ENCODE results near the gene HIBADH. TPM values are rescaled to one million over a fixed set of nuclear protein-coding genes. Genes with fewer than 3 reads are reported as not detected.

The HIBADH gene
- total RNA-seq, 4 donors from 2014 or later, result 73.7 to 99.9 (median 84.4) TPM

DNA sequence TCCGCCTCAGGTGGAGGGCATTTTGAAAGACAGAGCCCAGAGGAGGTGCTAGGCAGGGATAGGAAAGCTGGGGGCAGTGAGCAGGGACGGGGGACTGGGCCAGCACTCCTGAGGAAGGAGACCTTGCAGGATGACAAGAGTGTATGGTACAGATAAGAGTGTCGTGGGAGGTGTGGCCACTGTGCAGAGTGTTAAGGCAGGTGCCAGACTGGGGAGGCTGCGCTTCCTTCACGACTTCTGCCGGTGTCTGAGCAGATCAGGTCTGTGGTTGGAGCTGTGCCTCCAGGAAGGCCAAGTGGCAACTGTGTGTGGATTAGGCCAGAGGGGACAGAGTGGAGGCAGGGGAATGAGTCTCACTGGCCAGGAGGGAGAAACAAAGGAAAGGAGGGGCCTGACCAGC lies 161.7 kb downstream of the HIBADH start:
- H3K4me3 ChIP-seq (replicated peaks in 1 of 3), result no peak overlapping the region
- no peak for DNase-seq
- H3K36me3 ChIP-seq, result no peaks in the 10 kb centered on the region
- 90% methylated on average over 6 of the region's 6 CpGs for WGBS, 2 donors
- H3K9me3 ChIP-seq, result no peaks in the 10 kb centered on the region
- H3K27ac ChIP-seq, result no peak overlapping the region
- TF ChIP-seq, protein P1, sequence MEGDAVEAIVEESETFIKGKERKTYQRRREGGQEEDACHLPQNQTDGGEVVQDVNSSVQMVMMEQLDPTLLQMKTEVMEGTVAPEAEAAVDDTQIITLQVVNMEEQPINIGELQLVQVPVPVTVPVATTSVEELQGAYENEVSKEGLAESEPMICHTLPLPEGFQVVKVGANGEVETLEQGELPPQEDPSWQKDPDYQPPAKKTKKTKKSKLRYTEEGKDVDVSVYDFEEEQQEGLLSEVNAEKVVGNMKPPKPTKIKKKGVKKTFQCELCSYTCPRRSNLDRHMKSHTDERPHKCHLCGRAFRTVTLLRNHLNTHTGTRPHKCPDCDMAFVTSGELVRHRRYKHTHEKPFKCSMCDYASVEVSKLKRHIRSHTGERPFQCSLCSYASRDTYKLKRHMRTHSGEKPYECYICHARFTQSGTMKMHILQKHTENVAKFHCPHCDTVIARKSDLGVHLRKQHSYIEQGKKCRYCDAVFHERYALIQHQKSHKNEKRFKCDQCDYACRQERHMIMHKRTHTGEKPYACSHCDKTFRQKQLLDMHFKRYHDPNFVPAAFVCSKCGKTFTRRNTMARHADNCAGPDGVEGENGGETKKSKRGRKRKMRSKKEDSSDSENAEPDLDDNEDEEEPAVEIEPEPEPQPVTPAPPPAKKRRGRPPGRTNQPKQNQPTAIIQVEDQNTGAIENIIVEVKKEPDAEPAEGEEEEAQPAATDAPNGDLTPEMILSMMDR (IDR thresholded peaks at IDR 0.05), result no peak
- no peak for TF ChIP-seq POLR2A (IDR thresholded peaks at IDR 0.05)
- intact Hi-C loops (cut with DNase I), result no loop called here
- H3K4me1 ChIP-seq, result no peaks in the 10 kb centered on the region
- H3K27me3 ChIP-seq, result no peaks in the 10 kb centered on the region

DNA sequence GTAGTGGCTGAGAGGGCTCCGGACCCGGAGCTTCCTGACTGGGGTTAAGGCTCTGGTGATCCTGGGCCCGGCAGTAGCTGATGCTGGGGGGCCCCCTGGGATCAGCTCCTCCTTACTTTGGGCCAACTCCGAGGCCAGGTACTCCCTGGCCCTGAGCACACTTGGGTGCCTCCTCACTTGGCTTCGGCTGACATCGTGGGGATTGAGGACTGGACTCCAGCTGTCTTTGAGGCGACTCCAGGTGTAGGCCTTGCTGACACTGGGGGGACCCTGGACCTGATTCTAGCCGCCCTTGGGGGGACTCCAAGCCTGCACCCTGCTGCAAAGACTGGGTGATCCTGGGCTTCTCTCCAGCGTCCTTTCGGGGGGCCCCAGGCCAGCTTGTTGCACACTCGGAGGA lies 170.5 kb downstream of the HIBADH start:
- no peaks in the 10 kb centered on the region for H3K9me3 ChIP-seq
- TF ChIP-seq, protein P1 (IDR thresholded peaks at IDR 0.05), result no peak
- no peak for TF ChIP-seq POLR2A (IDR thresholded peaks at IDR 0.05)
- H3K27ac ChIP-seq, result no peak overlapping the region
- no peaks in the 10 kb centered on the region for H3K27me3 ChIP-seq
- no peak for DNase-seq
- H3K36me3 ChIP-seq, result no peaks in the 10 kb centered on the region
- no peak overlapping the region for H3K4me3 ChIP-seq (replicated peaks in 1 of 3)
- H3K4me1 ChIP-seq, result no peaks in the 10 kb centered on the region
- 94 to 98% methylated on average over 5 to 10 of the region's 11 CpGs for WGBS, 2 donors
- intact Hi-C loops (cut with DNase I), result no loop called here

DNA sequence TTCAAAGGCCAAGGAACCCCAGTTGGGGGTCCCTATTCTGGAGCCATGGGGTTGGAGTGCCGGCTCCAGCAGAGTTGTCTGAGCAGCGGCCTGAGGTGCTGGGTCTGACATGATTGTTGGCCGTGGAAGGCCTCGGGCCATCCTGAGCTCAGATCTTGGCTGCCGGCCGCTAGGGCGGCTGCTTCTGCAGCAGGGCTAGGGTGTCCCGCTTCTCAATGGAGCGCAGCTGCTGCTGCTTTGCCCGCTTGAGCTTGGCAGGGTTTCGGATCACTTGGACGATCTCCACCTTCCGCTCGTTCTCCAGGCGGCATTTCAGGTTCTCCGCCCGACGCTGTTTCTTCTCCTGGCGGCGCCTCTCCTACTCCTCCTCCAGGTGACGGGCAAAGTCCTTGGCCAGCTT lies 171.1 kb downstream of the HIBADH start:
- H3K4me1 ChIP-seq, result no peaks in the 10 kb centered on the region
- no peak overlapping the region for H3K4me3 ChIP-seq (replicated peaks in 1 of 3)
- no peak for TF ChIP-seq POLR2A (IDR thresholded peaks at IDR 0.05)
- TF ChIP-seq, protein P1 (IDR thresholded peaks at IDR 0.05), result no peak
- WGBS, 2 donors, result 94 to 97% methylated on average over 16 to 21 of the region's 21 CpGs
- DNase-seq, result no peak
- H3K36me3 ChIP-seq, result no peaks in the 10 kb centered on the region
- H3K27me3 ChIP-seq, result no peaks in the 10 kb centered on the region
- intact Hi-C loops (cut with DNase I), result no loop called here
- H3K9me3 ChIP-seq, result no peaks in the 10 kb centered on the region
- no peak overlapping the region for H3K27ac ChIP-seq

DNA sequence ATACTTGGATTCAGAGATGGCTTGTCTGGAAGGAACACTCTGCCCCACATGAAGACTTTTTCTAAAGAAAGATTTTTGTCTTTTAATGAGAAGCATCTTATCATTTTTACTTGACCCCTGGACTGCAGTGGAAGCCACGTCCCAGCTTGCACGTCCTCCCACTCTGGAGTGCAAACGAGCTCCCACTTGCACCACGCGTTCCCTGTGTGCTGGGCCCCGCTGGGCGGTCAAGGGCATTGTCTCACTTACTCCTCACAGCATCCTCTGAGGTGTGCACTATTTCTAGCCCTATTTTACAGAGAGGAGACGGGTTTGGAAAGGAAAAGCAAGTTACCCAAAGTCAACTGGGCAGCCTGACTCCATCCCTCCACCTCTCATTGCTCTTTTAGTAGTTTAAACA lies 175.2 kb downstream of the HIBADH start:
- TF ChIP-seq POLR2A (IDR thresholded peaks at IDR 0.05), result no peak
- TF ChIP-seq, protein P1 (IDR thresholded peaks at IDR 0.05), result no peak
- no peaks in the 10 kb centered on the region for H3K36me3 ChIP-seq
- DNase-seq, result no peak
- H3K27me3 ChIP-seq, result no peaks in the 10 kb centered on the region
- H3K4me3 ChIP-seq (replicated peaks in 1 of 3), result no peak overlapping the region
- WGBS, 2 donors, result 72 to 73% methylated on average over 8 of the region's 8 CpGs
- no peaks in the 10 kb centered on the region for H3K9me3 ChIP-seq
- no peaks in the 10 kb centered on the region for H3K4me1 ChIP-seq
- intact Hi-C loops (cut with DNase I), result no loop called here
- no peak overlapping the region for H3K27ac ChIP-seq

DNA sequence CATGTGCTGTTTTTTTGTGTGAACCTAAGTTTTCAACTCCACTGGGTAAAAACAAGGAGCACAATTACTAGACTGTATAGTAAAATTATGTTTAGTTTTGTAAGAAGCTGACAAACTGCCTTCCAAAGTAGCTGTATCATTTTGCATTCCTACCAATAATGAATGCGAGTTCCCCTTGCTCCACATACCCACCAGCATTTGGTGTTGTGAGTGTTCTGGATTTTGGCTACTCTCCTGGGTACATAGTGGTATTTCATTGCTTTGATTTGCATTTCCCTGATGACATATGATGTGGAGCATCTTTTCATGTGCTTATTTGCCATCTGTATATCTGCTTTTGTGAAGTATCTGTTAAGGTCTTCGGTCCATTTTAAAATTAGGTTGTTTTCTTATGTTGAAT lies 178.2 kb downstream of the HIBADH start:
- Histone ChIP-seq H3K9me3 (no peaks in the 10 kb centered on the region), H3K36me3 (no peaks in the 10 kb centered on the region), H3K27me3 (no peaks in the 10 kb centered on the region), H3K4me1 (no peaks in the 10 kb centered on the region), H3K27ac (no peak overlapping the region), H3K4me3 (replicated peaks in 1 of 3) (no peak overlapping the region)
- TF ChIP-seq POLR2A (IDR thresholded peaks at IDR 0.05), result no peak
- TF ChIP-seq, protein P1 (IDR thresholded peaks at IDR 0.05), result no peak
- intact Hi-C loops (cut with DNase I), result no loop called here
- no peak for DNase-seq
- 94% methylated on average over 2 of the region's 2 CpGs for WGBS, 2 donors

All from thyroid gland (tissue), 4 donors.